AG04449 (cell line): ENCODE results near the gene NPNT.
"Not testable (repeated sequence)": the region's sequence is repeated elsewhere in the genome, so short reads cannot be mapped to it uniquely, and the experiment has no call there.

Experiments used
- CTCF ChIA-PET: fragments of 350-600 bp; formaldehyde crosslinking; extraction: SDS; loops from one replicate; lab custom pipeline; 2021; ENCODE audit warnings: antibody characterized with exemption; lab: Yijun Ruan, JAX
- POLR2A ChIA-PET: fragments of 400-600, 350-600 bp; formaldehyde crosslinking; extraction: SDS; loops from one replicate; lab custom pipeline; 2020; ENCODE audit warnings: antibody characterized with exemption, inconsistent platforms; lab: Yijun Ruan, JAX
- DNase-seq: peaks from one replicate; pipeline ENCODE4 v3.0.0-alpha.2; 2010; ENCODE audit warnings: low read depth, low spot score
- H3K4me3 ChIP-seq: 2 replicates; pipeline ENCODE4 v1.5.1; 2011; ENCODE audit warnings: low read depth, mild to moderate bottlenecking, control low read depth, low read length
- TF ChIP-seq, protein P1 (sequence below): IDR thresholded peaks from one replicate; pipeline ENCODE4 v1.5.1; 2011; ENCODE audit warnings: mild to moderate bottlenecking, moderate library complexity, low read length, control low read depth, inconsistent platforms; ENCODE audit not compliant: insufficient read depth; ENCODE audit errors: missing control alignments

NPNT gene

DNA sequence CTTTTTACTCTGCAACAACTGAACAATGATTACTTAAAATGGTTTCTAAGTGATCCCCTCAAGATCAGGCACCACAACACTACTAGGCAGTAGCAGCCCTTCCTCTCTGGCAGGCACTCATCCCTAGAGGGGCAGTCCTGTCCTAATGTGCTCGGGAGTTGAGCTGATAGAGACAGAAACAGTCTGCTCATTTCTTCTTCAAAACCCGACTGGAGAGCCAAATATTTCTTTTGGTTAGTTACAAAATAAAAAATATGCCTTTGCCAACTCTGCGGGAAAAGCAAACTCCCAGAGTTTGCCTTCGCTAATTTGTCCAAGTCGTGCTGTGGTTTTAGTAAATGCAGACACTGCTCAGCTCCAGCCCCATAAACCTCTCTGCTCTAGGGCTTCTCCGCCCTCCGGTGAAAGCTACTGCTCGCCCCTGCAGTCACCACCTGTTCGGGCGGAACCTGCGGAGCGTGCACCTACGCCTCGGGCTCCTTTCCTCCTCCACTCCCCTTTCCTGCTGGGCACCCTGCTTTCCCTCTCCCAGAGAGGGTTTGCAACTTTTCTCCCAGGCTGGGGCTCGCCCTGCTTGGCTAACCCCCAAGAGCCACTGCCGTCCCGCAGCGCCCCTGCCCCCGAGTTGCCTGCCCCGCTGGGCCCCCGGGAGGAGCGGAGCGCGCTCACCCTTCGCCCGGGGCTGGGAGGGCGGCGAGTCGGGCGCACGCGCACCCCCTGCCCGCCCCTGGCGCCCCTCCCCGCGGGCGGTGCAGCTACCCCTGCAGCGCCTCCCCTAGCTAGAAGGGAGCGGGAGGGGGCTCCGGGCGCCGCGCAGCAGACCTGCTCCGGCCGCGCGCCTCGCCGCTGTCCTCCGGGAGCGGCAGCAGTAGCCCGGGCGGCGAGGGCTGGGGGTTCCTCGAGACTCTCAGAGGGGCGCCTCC, at the start of gene NPNT:
Gene NPNT (plus strand): TSS at position 812 of the 923 bp plus-strand sequence. CDS start 182 bp downstream, outside the sequence.
- DNase-seq, result no peak
- ChIA-PET CTCF (no interaction called here), POLR2A (no interaction called here)
- TF ChIP-seq, protein P1, sequence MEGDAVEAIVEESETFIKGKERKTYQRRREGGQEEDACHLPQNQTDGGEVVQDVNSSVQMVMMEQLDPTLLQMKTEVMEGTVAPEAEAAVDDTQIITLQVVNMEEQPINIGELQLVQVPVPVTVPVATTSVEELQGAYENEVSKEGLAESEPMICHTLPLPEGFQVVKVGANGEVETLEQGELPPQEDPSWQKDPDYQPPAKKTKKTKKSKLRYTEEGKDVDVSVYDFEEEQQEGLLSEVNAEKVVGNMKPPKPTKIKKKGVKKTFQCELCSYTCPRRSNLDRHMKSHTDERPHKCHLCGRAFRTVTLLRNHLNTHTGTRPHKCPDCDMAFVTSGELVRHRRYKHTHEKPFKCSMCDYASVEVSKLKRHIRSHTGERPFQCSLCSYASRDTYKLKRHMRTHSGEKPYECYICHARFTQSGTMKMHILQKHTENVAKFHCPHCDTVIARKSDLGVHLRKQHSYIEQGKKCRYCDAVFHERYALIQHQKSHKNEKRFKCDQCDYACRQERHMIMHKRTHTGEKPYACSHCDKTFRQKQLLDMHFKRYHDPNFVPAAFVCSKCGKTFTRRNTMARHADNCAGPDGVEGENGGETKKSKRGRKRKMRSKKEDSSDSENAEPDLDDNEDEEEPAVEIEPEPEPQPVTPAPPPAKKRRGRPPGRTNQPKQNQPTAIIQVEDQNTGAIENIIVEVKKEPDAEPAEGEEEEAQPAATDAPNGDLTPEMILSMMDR, result no peak
- H3K4me3 ChIP-seq, result peak within 1 kb of the TSS; percentile 20

DNA sequence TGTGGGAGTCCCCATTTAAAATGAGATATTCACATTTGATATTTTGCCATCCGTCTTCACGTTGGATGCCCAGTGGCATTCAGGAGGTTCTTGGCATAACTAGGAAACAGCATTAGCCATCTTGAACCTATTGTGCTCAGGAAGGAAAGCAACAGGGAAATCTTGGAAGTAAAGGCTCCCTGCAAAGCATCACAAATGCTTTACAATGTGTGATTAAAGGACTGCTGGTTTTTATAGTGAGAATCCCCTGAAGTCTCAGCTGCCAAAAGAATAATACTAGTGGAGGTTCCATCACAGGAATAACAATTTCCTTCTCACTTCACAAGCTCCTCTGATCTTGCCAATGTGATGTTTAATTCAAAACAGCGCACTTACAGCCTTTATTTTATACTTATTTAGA, 49.7 kb upstream of the NPNT start:
- DNase-seq, result no peak
- H3K4me3 ChIP-seq, result no peak overlapping the region
- TF ChIP-seq, protein P1, result no peak
- ChIA-PET CTCF (no interaction called here), POLR2A (no interaction called here)

DNA sequence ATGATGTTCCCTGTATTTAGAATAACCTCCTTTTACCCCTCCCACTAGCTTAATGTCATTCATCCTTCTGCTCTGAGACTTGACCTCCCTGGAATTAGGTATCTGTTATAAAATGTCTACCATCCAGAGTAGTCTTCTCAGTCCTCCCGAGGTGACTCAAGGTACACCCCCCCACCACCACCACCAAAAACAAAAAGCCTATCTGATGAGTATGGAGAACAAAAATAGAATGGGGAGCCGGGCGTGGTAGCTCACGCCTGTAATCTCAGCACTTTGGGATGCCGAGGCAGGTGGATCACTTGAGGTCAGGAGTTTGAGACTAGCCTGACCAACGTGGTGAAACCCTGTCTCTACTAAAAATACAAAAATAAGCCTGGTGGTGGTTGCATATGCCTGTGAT, 46.9 kb upstream of the NPNT start:
- DNase-seq, POLR2A ChIA-PET, H3K4me3 ChIP-seq: not testable (repeated sequence)
- CTCF ChIA-PET, result interaction anchor here (1.3 kb wide), 1 partner anchor 13 kb away, joined by 4 read pairs; no protein-coding TSS in a partner anchor

GRCh38 chr4:105851196-105851595, 44.1 kb upstream of the NPNT start:
- TF ChIP-seq, protein P1, result no peak
- no peak overlapping the region for H3K4me3 ChIP-seq
- POLR2A ChIA-PET, result no interaction called here
- CTCF ChIA-PET, result no interaction called here
- DNase-seq, result no peak

GRCh38 chr4:105852230-105852629, 43.0 kb upstream of the NPNT start:
- CTCF ChIA-PET, H3K4me3 ChIP-seq, DNase-seq, POLR2A ChIA-PET: not testable (repeated sequence)

- TF ChIP-seq, protein P1, result no peak
- DNase-seq, result no peak
- ChIA-PET CTCF (no interaction called here), POLR2A (no interaction called here)
- H3K4me3 ChIP-seq, result no peak overlapping the region
Measured at GRCh38 chr4:105858466-105859040, 36.7 kb upstream of the NPNT start.

- TF ChIP-seq, protein P1, result no peak
- no peak overlapping the region for H3K4me3 ChIP-seq
- POLR2A ChIA-PET, result no interaction called here
- CTCF ChIA-PET, result no interaction called here
- peak; percentile 29 for DNase-seq
Measured at GRCh38 chr4:105859233-105859632, 36.0 kb upstream of the NPNT start.
